A673 (cell line): ENCODE results near the gene TSPYL1.

Source experiments
- EZH2 ChIP-seq: fragments of 200-600 bp; sonication (generic); IDR thresholded peaks from 2 replicates; pipeline ENCODE4 v1.6.1; 2017; ENCODE audit warnings: borderline replicate concordance, low read depth, mild to moderate bottlenecking, mixed read lengths, antibody characterized with exemption, low read length; ENCODE audit not compliant: poor library complexity, severe bottlenecking
- TF ChIP-seq, protein P1 (sequence below): fragments of 300-800, 200-600 bp; sonication (generic); conservative IDR thresholded peaks from 2 replicates; pipeline ENCODE4 v1.5.1; 2017; ENCODE audit warnings: low read depth, mild to moderate bottlenecking, antibody characterized with exemption, low read length, moderate library complexity, mixed read lengths

DNA sequence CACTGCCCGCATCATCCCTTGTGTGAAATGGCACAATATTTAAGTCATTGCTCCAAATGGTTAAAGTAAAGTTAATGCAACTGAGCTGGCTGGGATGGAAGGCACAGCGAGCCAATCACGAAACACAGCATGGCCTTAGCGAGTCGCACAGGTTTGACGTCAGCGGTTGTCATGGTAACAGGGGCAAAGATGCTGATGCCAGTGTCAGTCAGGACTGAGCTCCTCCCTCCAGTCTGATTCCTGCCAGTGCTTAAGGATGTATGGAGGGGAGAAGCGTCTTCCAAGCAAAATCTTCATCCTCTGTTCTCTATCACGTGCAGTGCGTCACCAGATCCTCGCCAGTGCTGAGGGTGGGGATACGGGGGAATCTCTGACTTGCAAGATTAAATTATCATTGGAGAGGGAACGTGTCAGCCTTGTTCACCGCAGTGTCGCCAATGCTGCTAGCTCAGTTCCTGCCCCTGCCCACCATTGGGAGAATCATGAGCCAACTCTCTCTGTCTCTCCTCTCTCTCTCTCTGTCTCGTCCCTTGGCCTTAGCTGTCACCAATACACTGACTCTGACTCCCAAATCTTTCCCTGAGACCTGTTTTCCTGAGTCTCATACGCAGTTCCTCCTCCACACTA lies 50.3 kb downstream of the TSPYL1 start:
- TF ChIP-seq, protein P1, sequence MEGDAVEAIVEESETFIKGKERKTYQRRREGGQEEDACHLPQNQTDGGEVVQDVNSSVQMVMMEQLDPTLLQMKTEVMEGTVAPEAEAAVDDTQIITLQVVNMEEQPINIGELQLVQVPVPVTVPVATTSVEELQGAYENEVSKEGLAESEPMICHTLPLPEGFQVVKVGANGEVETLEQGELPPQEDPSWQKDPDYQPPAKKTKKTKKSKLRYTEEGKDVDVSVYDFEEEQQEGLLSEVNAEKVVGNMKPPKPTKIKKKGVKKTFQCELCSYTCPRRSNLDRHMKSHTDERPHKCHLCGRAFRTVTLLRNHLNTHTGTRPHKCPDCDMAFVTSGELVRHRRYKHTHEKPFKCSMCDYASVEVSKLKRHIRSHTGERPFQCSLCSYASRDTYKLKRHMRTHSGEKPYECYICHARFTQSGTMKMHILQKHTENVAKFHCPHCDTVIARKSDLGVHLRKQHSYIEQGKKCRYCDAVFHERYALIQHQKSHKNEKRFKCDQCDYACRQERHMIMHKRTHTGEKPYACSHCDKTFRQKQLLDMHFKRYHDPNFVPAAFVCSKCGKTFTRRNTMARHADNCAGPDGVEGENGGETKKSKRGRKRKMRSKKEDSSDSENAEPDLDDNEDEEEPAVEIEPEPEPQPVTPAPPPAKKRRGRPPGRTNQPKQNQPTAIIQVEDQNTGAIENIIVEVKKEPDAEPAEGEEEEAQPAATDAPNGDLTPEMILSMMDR: no peak
- TF ChIP-seq EZH2: no peak
